IMR-90 (cell line): ENCODE measurements around the gene AGR3.

ENCODE experiments used
- BHLHE40 ChIP-seq: fragments of 150-350 bp; IDR thresholded peaks from 2 replicates; pipeline ENCODE4 v1.6.1; 2016; ENCODE audit warnings: mild to moderate bottlenecking, low read depth, low read length
- CEBPB ChIP-seq: IDR thresholded peaks from 2 replicates; pipeline ENCODE4 v1.6.1; 2012; ENCODE audit warnings: low read depth, low read length, improper control_type of control experiment
- CHD1 ChIP-seq: IDR thresholded peaks from 2 replicates; pipeline ENCODE4 v1.6.1; 2012; ENCODE audit warnings: low read depth, low read length, improper control_type of control experiment
- CTCF ChIP-seq: conservative IDR thresholded peaks from 2 replicates; pipeline ENCODE4 v1.5.1; 2012; ENCODE audit warnings: mild to moderate bottlenecking, low read depth, low read length, improper control_type of control experiment
- ELK1 ChIP-seq: fragments of 150-350 bp; IDR thresholded peaks from 2 replicates; pipeline ENCODE4 v1.6.1; 2016; ENCODE audit warnings: low read depth, mild to moderate bottlenecking, low read length, moderate library complexity, borderline replicate concordance
- POLR2A ChIP-seq: IDR thresholded peaks from 2 replicates; pipeline ENCODE4 v1.6.1; 2012; ENCODE audit warnings: mild to moderate bottlenecking, low read depth, low read length
- RAD21 ChIP-seq: IDR thresholded peaks from 2 replicates; pipeline ENCODE4 v1.6.1; 2012; ENCODE audit warnings: low read length, improper control_type of control experiment
- RFX5 ChIP-seq: IDR thresholded peaks from 2 replicates; pipeline ENCODE4 v1.8.0; 2012; ENCODE audit warnings: low read depth, mild to moderate bottlenecking, low read length, moderate library complexity
- USF2 ChIP-seq: fragments of 150-350 bp; IDR thresholded peaks from 2 replicates; pipeline ENCODE4 v1.6.1; 2017; ENCODE audit warnings: mild to moderate bottlenecking, antibody characterized with exemption, low read length, low read depth

- no peak for TF ChIP-seq CTCF
- no peak for TF ChIP-seq RFX5
- TF ChIP-seq CHD1: no peak
- TF ChIP-seq ELK1: no peak
- no peak for TF ChIP-seq POLR2A
- TF ChIP-seq BHLHE40: no peak
- no peak for TF ChIP-seq RAD21
- TF ChIP-seq CEBPB: no peak
- no peak for TF ChIP-seq USF2
These were observed 43.4 kb downstream of the AGR3 start for GRCh38 chr7:16838386-16838785.
